Gastroesophageal sphincter (tissue), 3 donors: ENCODE results near the gene NRF1.

Experiments
- EP300 ChIP-seq: sonication (generic); formaldehyde crosslinking; IDR thresholded peaks from one replicate; pipeline ENCODE4 v1.6.1; 2017; ENCODE audit warnings: antibody characterized with exemption, mild to moderate bottlenecking
- POLR2A ChIP-seq, 2 donors: fragments of 450-650 bp; IDR thresholded peaks; one replicate each; pipeline ENCODE4 v1.6.1; 2017; ENCODE audit warnings: antibody characterized with exemption in 2 of 2, mild to moderate bottlenecking in 2 of 2, moderate library complexity in 1 of 2
- POLR2AphosphoS5 ChIP-seq: sonication (generic); formaldehyde crosslinking; IDR thresholded peaks from one replicate; pipeline ENCODE4 v1.6.1; 2017; ENCODE audit warnings: antibody characterized with exemption
- TF ChIP-seq, protein P1 (sequence below), 4 experiments: fragments of 200-600 bp in 2 of 4; fragments of 450-650 bp in 2 of 4; sonication (generic) in 1 of 4; IDR thresholded peaks; one replicate each; pipeline ENCODE4 v1.5.1; 2017 to 2019; ENCODE audit warnings: antibody characterized with exemption in 4 of 4, mild to moderate bottlenecking in 2 of 4, moderate library complexity in 2 of 4

DNA sequence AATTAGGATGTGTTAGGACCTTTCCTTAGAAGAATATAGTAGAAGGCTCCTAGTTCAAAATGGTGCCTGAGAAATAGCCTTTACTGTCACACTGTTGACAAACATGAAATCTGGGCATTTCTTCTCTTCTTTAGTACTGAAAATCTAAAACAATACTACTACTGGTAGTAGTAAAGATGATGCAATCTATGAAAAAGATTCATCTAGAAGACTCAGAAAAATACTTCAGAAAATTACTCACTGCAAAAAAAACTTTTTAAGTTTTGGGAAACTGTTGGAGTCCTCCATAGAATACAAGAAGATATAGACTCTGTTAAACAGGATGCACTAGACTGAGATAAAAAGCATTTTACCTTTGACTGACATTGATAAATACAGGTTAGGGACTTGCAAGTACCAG, 67.1 kb downstream of the NRF1 start:
- TF ChIP-seq, protein P1, sequence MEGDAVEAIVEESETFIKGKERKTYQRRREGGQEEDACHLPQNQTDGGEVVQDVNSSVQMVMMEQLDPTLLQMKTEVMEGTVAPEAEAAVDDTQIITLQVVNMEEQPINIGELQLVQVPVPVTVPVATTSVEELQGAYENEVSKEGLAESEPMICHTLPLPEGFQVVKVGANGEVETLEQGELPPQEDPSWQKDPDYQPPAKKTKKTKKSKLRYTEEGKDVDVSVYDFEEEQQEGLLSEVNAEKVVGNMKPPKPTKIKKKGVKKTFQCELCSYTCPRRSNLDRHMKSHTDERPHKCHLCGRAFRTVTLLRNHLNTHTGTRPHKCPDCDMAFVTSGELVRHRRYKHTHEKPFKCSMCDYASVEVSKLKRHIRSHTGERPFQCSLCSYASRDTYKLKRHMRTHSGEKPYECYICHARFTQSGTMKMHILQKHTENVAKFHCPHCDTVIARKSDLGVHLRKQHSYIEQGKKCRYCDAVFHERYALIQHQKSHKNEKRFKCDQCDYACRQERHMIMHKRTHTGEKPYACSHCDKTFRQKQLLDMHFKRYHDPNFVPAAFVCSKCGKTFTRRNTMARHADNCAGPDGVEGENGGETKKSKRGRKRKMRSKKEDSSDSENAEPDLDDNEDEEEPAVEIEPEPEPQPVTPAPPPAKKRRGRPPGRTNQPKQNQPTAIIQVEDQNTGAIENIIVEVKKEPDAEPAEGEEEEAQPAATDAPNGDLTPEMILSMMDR (IDR thresholded peaks at IDR 0.05), result no peak
- TF ChIP-seq POLR2A (IDR thresholded peaks at IDR 0.05), result no peak
- TF ChIP-seq EP300, result no peak
- no peak for TF ChIP-seq POLR2AphosphoS5
